ENCODE data around the gene RBPJL.

RBPJL gene

GRCh38 chr20:45293041-45294002, 13.3 kb upstream of the RBPJL start:
- peak; percentile 72 for DNase-seq

GRCh38 chr20:45294003-45294368, 12.7 kb upstream of the RBPJL start:
- DNase-seq, result no peak

- DNase-seq, result no peak
Observed at GRCh38 chr20:45294659-45295058, 12.0 kb upstream of the RBPJL start.

- DNase-seq, result no peak
Observed at GRCh38 chr20:45297786-45298497, 8.7 kb upstream of the RBPJL start.

GRCh38 chr20:45299786-45300185, 6.9 kb upstream of the RBPJL start:
- no peak for DNase-seq

GRCh38 chr20:45300961-45301360, 5.7 kb upstream of the RBPJL start:
- no peak for DNase-seq

GRCh38 chr20:45301824-45302271, 4.8 kb upstream of the RBPJL start:
- no peak for DNase-seq

- no peak for DNase-seq
Observed at GRCh38 chr20:45303586-45304463, 2.8 kb upstream of the RBPJL start.

- no peak for DNase-seq
Observed at GRCh38 chr20:45304464-45304999, 2.1 kb upstream of the RBPJL start.

GRCh38 chr20:45305262-45305661, 1.4 kb upstream of the RBPJL start:
- DNase-seq, result no peak

GRCh38 chr20:45307076-45307640, 518 bp downstream of the RBPJL start:
- DNase-seq, result no peak

GRCh38 chr20:45308117-45308778, 1.6 kb downstream of the RBPJL start, which contains the start of gene MATN4:
TSS of gene MATN4 (minus strand) at chr20:45308299. CDS start at chr20:45305582, 2,717 bp downstream.
- no peak for DNase-seq

- DNase-seq, result no peak
Observed at GRCh38 chr20:45309075-45309474, 2.4 kb downstream of the RBPJL start.

- peak; percentile 52 for DNase-seq
Observed at GRCh38 chr20:45311589-45312211, 5.1 kb downstream of the RBPJL start.

- no peak for DNase-seq
Observed at GRCh38 chr20:45312241-45312640, 5.6 kb downstream of the RBPJL start.

GRCh38 chr20:45313065-45313695, 6.5 kb downstream of the RBPJL start:
- no peak for DNase-seq

- DNase-seq, result no peak
Observed at GRCh38 chr20:45313943-45314342, 7.3 kb downstream of the RBPJL start.

- no peak for DNase-seq
Observed at GRCh38 chr20:45315672-45316071, 9.0 kb downstream of the RBPJL start.

GRCh38 chr20:45316150-45317080, 9.8 kb downstream of the RBPJL start:
- no peak for DNase-seq

GRCh38 chr20:45317826-45318225, 11.2 kb downstream of the RBPJL start:
- DNase-seq, result no peak
